NCI-H345 (cell line): ENCODE results near the gene USP38.

Experiments
- DNase-seq: peaks from one replicate; lab custom pipeline; 2025; lab: John Stamatoyannopoulos, UW

The USP38 gene

GRCh38 chr4:143270256-143270838, 85.6 kb downstream of the USP38 start:
- no peak for DNase-seq
